SU-DHL-6 (cell line): ENCODE results near the gene KCNJ9.

ENCODE experiments used
- CTCF ChIP-seq: fragments of 200-600 bp; sonication (generic); IDR thresholded peaks from one replicate; pipeline ENCODE4 v1.5.1; 2017; ENCODE audit warnings: antibody characterized with exemption, mild to moderate bottlenecking, low read length, moderate library complexity; ENCODE audit not compliant: insufficient read depth, poor library complexity, severe bottlenecking
- EZH2phosphoT487 ChIP-seq: fragments of 200-600 bp; sonication (generic), shearing (Covaris generic); conservative IDR thresholded peaks from 2 replicates; pipeline ENCODE4 v1.6.1; 2018; ENCODE audit warnings: mild to moderate bottlenecking, antibody characterized with exemption, low read length, moderate library complexity, mixed read lengths

GRCh38 chr1:160129558-160129957 is 48.2 kb downstream of the KCNJ9 start:
- TF ChIP-seq CTCF (no peak), EZH2phosphoT487 (no peak)
